Hepatocyte (in vitro differentiated cells): ENCODE measurements around the gene ADGRV1.
"Not testable (repeated sequence)": the region's sequence is repeated elsewhere in the genome, so short reads cannot be mapped to it uniquely, and the experiment has no call there.

Experiments used
- CTCF ChIP-seq: fragments of 200-600 bp; sonication (generic); IDR thresholded peaks from 2 replicates; pipeline ENCODE4 v1.5.1; 2016; ENCODE audit warnings: antibody characterized with exemption, mild to moderate bottlenecking; ENCODE audit not compliant: poor library complexity
- EZH2 ChIP-seq: fragments of 200-600 bp; sonication (generic); IDR thresholded peaks from 2 replicates; pipeline ENCODE4 v1.6.1; 2016; ENCODE audit warnings: antibody characterized with exemption, mild to moderate bottlenecking, borderline replicate concordance

DNA sequence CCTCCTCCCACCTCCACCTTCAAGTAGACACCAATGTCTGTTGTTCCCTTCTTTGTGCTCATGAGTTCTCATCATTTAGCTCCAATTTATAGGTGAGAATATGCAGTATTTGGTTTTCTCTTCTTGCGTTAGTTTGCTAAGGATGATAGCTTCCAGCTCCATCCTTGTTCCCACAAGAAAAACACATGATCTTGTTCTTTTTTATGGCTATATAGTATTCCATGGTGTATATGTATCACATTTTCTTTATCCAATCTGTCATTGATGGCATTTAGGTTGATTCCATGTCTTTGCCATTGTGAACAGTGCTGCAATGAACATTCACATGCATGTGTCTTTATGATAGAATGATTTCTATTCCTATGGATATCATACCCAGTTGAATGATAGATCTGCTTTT is 454.3 kb downstream of the ADGRV1 start:
- TF ChIP-seq CTCF, EZH2: not testable (repeated sequence)
